Vagina (tissue), 2 donors: Measurements from ENCODE around the gene CCNH. TPM values are rescaled to one million over a fixed set of nuclear protein-coding genes. Genes with fewer than 3 reads are reported as not detected.
A peak's percentile ranks its signal among the peaks of the same experiment; 100 is the strongest.

ENCODE experiments used
- DNase-seq, 2 donors: peaks; one replicate each; pipeline ENCODE4 v3.0.0-alpha.2; 2017; ENCODE audit errors: extremely low spot score in 2 of 2
- H3K27ac ChIP-seq: fragments of 200-600 bp; sonication (generic); one replicate; pipeline ENCODE4 v1.5.1; 2019
- H3K27me3 ChIP-seq: fragments of 200-600 bp; sonication (generic); one replicate; pipeline ENCODE4 v1.5.1; 2019
- H3K36me3 ChIP-seq, 2 donors: fragments of 200-600 bp; sonication (generic); one replicate each; pipeline ENCODE4 v1.5.1; 2017 to 2019
- H3K4me1 ChIP-seq: fragments of 200-600 bp; sonication (generic); one replicate; pipeline ENCODE4 v1.5.1; 2019
- H3K4me3 ChIP-seq, 2 donors: fragments of 200-600 bp; sonication (generic); 1 replicate in 1 of 2; 2 replicates in 1 of 2; pipeline ENCODE4 v1.5.1; 2016 to 2019
- H3K9me3 ChIP-seq: fragments of 200-600 bp; sonication (generic); one replicate; pipeline ENCODE4 v1.5.1; 2019
- CTCF ChIP-seq, 3 experiments: fragments of 450-650 bp in 2 of 3; fragments of 200-600 bp in 1 of 3; sonication (generic) in 1 of 3; IDR thresholded peaks; one replicate each; pipeline ENCODE4 v1.5.1; 2017 to 2019; ENCODE audit warnings: antibody characterized with exemption in 3 of 3, mild to moderate bottlenecking in 2 of 3, moderate library complexity in 2 of 3
- POLR2A ChIP-seq, 2 donors: fragments of 450-650 bp; IDR thresholded peaks; one replicate each; pipeline ENCODE4 v1.6.1; 2017; ENCODE audit warnings: antibody characterized with exemption in 2 of 2, mild to moderate bottlenecking in 2 of 2, moderate library complexity in 2 of 2
- POLR2AphosphoS5 ChIP-seq, 2 donors: sonication (generic); formaldehyde crosslinking; IDR thresholded peaks; one replicate each; pipeline ENCODE4 v1.9.0; 2017; ENCODE audit warnings: antibody characterized with exemption in 2 of 2, mild to moderate bottlenecking in 2 of 2, low read depth in 1 of 2; ENCODE audit not compliant: insufficient read depth in 1 of 2
- intact Hi-C: fragments of 100-400 bp; cut with DNase I; formaldehyde crosslinking; loops from one replicate; pipeline ENCODE4 v1.15.1; 2023
- total RNA-seq: library from RNA; depleted of rRNA; stranded (reverse); fragments of >200 nt; gene quantifications from one replicate; pipeline ENCODE4 v1.2.3, GENCODE V29; 2016

The CCNH gene
- total RNA-seq, 1 donor from 2014 or later = 112 TPM

- intact Hi-C loops = no loop called here
- H3K27me3 ChIP-seq = no peaks in the 10 kb centered on the region
- TF ChIP-seq POLR2AphosphoS5 (IDR thresholded peaks at IDR 0.05; ENCODE audit: insufficient read depth in 1 of 2, low read depth in 1 of 2) = no peak
- no peak for TF ChIP-seq POLR2A (IDR thresholded peaks at IDR 0.05)
- no peak for TF ChIP-seq CTCF (IDR thresholded peaks at IDR 0.05)
- H3K4me1 ChIP-seq = peaks cover 21% of the 10 kb centered on the region
- H3K9me3 ChIP-seq = no peaks in the 10 kb centered on the region
- peaks cover 0 to 7% of the 10 kb centered on the region in 2 donors for H3K36me3 ChIP-seq
- H3K27ac ChIP-seq = peak overlapping the region; percentile 96
- no peak for DNase-seq
- peak overlapping the region; percentile 87 to 93 for H3K4me3 ChIP-seq
Measured at GRCh38 chr5:87413343-87413645, 564 bp upstream of the CCNH start.

- Histone ChIP-seq H3K27me3 (no peaks in the 10 kb centered on the region), H3K27ac (peak overlapping the region; percentile 96), H3K9me3 (no peaks in the 10 kb centered on the region), H3K4me3 (peak overlapping the region; percentile 87 to 93), H3K36me3 (peaks cover 0 to 19% of the 10 kb centered on the region in 2 donors), H3K4me1 (peaks cover 21% of the 10 kb centered on the region)
- no peak for TF ChIP-seq POLR2AphosphoS5 (IDR thresholded peaks at IDR 0.05; ENCODE audit: insufficient read depth in 1 of 2, low read depth in 1 of 2)
- no peak for TF ChIP-seq POLR2A (IDR thresholded peaks at IDR 0.05)
- no peak for TF ChIP-seq CTCF (IDR thresholded peaks at IDR 0.05)
- peak in 1 of 2 donors; percentile 89 for DNase-seq
- intact Hi-C loops = no loop called here
Measured at GRCh38 chr5:87411973-87412629, 629 bp downstream of the CCNH start.

- peak overlapping the region; percentile 96 for H3K27ac ChIP-seq
- no peak for DNase-seq
- H3K4me3 ChIP-seq = peak overlapping the region; percentile 87 to 93
- H3K36me3 ChIP-seq = peaks cover 0 to 24% of the 10 kb centered on the region in 2 donors
- peaks cover 21% of the 10 kb centered on the region for H3K4me1 ChIP-seq
- no peaks in the 10 kb centered on the region for H3K27me3 ChIP-seq
- no peaks in the 10 kb centered on the region for H3K9me3 ChIP-seq
- intact Hi-C loops = no loop called here
- TF ChIP-seq POLR2A (IDR thresholded peaks at IDR 0.05) (no peak), CTCF (IDR thresholded peaks at IDR 0.05) (no peak), POLR2AphosphoS5 (IDR thresholded peaks at IDR 0.05; ENCODE audit: insufficient read depth in 1 of 2, low read depth in 1 of 2) (no peak)
Measured at GRCh38 chr5:87411586-87411972, 1.2 kb downstream of the CCNH start.

- DNase-seq = no peak
- Histone ChIP-seq H3K9me3 (no peaks in the 10 kb centered on the region), H3K27ac (no peak overlapping the region), H3K4me3 (peak overlapping the region in 1 of 2 donors; percentile 93), H3K4me1 (peaks cover 24% of the 10 kb centered on the region), H3K36me3 (peaks cover 0 to 29% of the 10 kb centered on the region in 2 donors), H3K27me3 (no peaks in the 10 kb centered on the region)
- intact Hi-C loops = no loop called here
- TF ChIP-seq CTCF (IDR thresholded peaks at IDR 0.05) (no peak), POLR2AphosphoS5 (IDR thresholded peaks at IDR 0.05; ENCODE audit: insufficient read depth in 1 of 2, low read depth in 1 of 2) (no peak), POLR2A (IDR thresholded peaks at IDR 0.05) (no peak)
Measured at GRCh38 chr5:87410931-87411330, 1.8 kb downstream of the CCNH start.

GRCh38 chr5:87408204-87408603 is 4.5 kb downstream of the CCNH start:
- intact Hi-C loops = no loop called here
- no peak for TF ChIP-seq CTCF (IDR thresholded peaks at IDR 0.05)
- peaks cover 0 to 50% of the 10 kb centered on the region in 2 donors for H3K36me3 ChIP-seq
- no peaks in the 10 kb centered on the region for H3K9me3 ChIP-seq
- H3K4me3 ChIP-seq = no peak overlapping the region
- H3K27ac ChIP-seq = no peak overlapping the region
- peaks cover 22% of the 10 kb centered on the region for H3K4me1 ChIP-seq
- no peaks in the 10 kb centered on the region for H3K27me3 ChIP-seq
- DNase-seq = no peak
